AG09319 (cell line): ENCODE measurements around the gene KCNE1.

Experiments
- DNase-seq: peaks from one replicate; pipeline ENCODE4 v3.0.0-alpha.2; 2010; ENCODE audit warnings: low read depth; ENCODE audit errors: extremely low read depth
- CTCF ChIP-seq: IDR thresholded peaks from 2 replicates; pipeline ENCODE4 v1.5.1; 2011; ENCODE audit warnings: low read depth, mild to moderate bottlenecking, inconsistent platforms, low read length, moderate library complexity

The KCNE1 gene

GRCh38 chr21:34554227-34554626, 42.2 kb upstream of the KCNE1 start:
- TF ChIP-seq CTCF: no peak
- no peak for DNase-seq

- DNase-seq: peak; percentile 16
- TF ChIP-seq CTCF: no peak
Observed at GRCh38 chr21:34553151-34553952, 41.3 kb upstream of the KCNE1 start.

GRCh38 chr21:34552360-34553098, 40.5 kb upstream of the KCNE1 start:
- TF ChIP-seq CTCF: no peak
- DNase-seq: no peak

- TF ChIP-seq CTCF: no peak
- no peak for DNase-seq
Observed at GRCh38 chr21:34550182-34550799, 38.3 kb upstream of the KCNE1 start.

GRCh38 chr21:34548781-34549376, 36.9 kb upstream of the KCNE1 start:
- TF ChIP-seq CTCF: no peak
- DNase-seq: no peak

GRCh38 chr21:34546542-34546941, 34.5 kb upstream of the KCNE1 start:
- TF ChIP-seq CTCF: no peak
- no peak for DNase-seq
